Measurements from ENCODE around the gene PLA2G7.
"Not testable (repeated sequence)": the region's sequence is repeated elsewhere in the genome, so short reads cannot be mapped to it uniquely, and the experiment has no call there.

Gene PLA2G7

GRCh38 chr6:46746696-46747095 is 11.5 kb upstream of the PLA2G7 start, which contains the start of gene ANKRD66:
Gene ANKRD66, plus strand, starts transcription at chr6:46746933. Its CDS starts 5,016 bp downstream, at chr6:46751949.
- no peak for DNase-seq

- DNase-seq: no peak
Measured at GRCh38 chr6:46745973-46746372, 10.8 kb upstream of the PLA2G7 start.

DNA sequence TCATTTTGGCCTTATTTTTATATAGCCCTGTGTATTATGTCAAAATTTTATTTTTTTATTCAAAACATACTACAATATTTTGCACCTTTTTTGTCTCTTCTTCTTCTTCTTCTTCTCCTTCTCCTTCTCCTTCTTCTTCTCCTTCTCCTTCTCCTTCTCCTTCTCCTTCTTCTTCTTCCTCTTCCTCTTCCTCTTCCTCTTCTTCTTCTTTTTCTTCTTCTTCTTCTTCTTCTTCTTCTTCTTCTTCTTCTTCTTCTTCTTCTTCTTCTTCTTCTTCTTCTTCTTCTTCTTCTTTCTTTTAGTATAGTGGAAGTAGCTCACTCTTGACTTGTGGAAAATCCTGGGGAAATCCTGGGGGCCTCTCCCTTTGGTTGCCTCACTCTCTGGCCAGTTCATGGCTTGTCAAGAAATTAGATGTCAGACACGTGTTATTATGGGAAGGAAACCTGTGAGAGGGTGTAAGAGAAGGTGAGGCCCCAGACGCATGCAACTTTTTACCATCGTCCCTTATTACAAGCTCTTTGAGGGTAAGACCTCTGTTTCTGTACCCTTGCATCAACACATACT is 9.1 kb upstream of the PLA2G7 start:
- DNase-seq: not testable (repeated sequence)

GRCh38 chr6:46743425-46744158 is 8.4 kb upstream of the PLA2G7 start:
- DNase-seq: no peak

DNA sequence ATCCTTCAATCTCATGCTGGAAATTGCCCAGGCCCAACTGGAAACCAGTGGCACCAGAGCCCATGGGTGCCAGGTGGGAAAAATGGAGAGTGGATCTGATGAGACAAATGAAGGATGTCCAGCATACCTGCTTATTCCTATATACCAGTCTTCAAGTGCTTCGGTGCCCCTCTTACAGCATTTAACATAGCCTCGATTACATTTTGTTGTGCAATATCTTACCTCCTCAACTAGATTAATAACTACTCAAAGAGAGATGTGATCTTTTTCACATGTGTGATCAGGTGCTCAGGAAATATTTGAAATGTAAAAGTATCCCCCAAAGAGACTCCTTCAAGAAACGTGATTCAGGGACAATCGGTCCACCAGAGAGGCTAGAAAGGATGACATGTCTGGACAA is 6.7 kb upstream of the PLA2G7 start:
- DNase-seq: no peak

GRCh38 chr6:46741482-46741881 is 6.3 kb upstream of the PLA2G7 start:
- no peak for DNase-seq

- no peak for DNase-seq
Measured at GRCh38 chr6:46736906-46737305, 1.7 kb upstream of the PLA2G7 start.

DNA sequence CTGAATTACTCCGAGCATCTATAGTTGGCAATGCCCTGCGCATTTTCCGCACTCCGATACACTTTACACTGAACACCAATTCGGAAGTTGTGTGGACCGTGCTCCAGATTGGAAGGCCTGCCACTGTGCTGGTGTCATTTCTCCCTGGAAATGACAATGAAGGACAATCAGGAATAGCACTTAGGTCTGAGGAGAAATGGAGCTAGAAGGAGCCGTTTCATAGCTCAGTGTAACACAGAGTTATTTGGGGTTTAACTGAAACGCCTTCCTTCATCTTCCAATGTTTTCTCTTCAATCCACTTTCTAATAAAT is 501 bp upstream of the PLA2G7 start:
- no peak for DNase-seq

GRCh38 chr6:46733341-46733801 is 1.8 kb downstream of the PLA2G7 start:
- no peak for DNase-seq

DNA sequence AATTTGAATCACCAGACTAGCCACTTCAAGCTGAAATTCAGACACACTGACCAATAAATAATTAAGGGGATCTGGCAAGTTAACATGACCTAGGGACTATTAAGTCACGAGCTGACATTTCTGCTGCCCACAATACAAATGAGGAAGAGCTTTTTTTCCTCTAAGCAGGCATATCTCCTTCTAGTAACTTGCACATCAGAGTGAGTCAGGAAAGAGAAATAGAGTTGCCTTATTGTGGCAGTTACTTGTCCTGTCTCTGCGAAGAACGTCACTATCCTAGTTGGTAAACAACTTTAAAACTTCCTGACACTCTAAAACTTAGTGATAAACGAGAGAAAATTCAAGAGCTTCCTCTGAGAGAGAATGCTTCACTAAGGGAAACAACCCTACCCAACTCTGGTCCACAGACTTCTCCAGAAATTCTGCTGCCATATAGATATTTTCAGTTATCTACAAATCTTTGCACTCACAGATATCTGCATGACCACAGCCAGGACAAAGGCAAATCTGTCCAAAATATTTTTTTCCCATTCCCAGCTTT is 4.2 kb downstream of the PLA2G7 start:
- DNase-seq: no peak

DNA sequence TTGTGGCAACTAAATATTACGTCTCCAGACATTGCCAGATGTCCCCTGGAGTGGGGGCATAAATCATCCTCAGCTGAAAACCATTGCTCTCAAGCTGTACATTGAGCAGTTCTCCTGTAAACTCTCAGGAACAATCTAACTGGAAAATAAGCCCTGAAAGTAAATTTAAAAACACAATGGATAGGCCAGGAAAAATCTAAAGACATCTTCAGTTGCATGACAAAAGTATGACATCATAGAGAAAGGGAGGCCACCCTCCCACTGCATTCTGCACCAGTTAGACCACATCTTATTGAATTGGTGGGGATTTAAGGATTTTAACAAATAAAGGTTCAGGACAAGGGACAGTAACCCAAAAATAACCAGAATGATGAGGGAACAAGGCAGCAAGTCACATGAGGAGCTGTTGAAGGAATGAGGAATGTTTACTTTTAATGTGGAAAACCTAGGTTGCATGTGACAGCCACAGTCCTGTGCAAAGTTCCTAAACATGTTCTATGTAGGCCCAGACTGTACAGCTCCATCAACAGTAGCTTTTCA is 5.3 kb downstream of the PLA2G7 start:
- no peak for DNase-seq

- DNase-seq: no peak
Measured at GRCh38 chr6:46720401-46720800, 14.8 kb downstream of the PLA2G7 start.

DNA sequence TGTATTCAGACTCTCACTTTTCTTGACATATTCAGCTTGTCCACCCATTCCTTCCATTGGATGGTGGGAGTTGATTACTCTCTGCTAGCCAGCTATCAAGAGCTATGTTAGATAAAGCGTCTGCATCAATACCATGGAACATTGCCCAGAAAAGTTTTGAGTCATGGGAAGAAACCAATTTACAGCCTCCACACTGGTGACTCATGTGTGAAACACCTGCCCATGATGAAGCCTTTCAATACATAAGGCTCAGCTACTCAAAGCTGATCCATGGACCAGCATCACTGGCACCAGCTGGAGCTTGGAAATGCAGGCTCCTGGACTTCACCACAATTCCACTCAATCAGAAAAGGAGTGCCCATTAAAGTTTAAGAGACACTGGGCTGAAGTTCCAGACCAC is 16.1 kb downstream of the PLA2G7 start:
- no peak for DNase-seq

DNA sequence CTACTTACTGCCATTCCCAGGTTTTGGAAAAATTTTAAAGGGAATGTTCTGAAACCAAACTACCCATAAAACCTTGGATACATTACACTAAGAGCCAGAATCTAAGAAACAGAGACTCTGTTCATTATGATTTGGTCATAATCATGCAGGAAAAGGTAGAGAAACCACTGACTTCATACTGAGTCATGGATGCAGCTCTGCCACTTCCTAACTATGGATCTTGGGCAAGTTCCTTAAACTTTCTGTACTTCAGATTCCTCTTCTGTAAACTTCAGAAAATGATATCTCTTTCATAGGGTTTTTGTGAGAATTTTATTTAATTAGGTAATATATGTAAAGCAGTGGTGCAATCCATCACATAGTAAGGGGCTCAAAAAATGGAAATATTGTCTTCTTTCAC is 20.0 kb downstream of the PLA2G7 start:
- DNase-seq: no peak

- no peak for DNase-seq
Measured at GRCh38 chr6:46711491-46711890, 23.7 kb downstream of the PLA2G7 start.

DNA sequence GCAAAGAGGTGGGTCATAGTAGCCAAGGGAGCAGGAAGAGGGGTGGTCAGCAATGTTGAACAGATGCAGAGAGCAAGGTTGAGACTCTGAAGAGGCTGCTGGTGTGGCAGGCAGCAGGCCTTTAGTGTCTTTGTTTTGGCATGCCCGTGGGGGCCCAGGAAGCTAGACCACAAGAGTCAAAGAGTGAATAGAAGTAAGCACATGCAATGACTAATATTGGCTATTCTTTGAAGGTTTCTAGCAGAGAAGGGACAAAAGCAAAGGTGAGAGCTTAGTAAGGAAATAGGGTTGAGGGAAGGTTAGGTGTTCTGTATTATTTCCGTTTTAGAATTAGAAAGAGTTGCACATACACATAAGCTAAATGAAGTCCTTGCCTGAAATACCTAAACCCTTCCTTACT is 28.7 kb downstream of the PLA2G7 start:
- DNase-seq: no peak

GRCh38 chr6:46704562-46704961 is 30.6 kb downstream of the PLA2G7 start:
- DNase-seq: no peak

- no peak for DNase-seq
Measured at GRCh38 chr6:46699970-46700369, 35.2 kb downstream of the PLA2G7 start.

GRCh38 chr6:46690911-46691451 is 44.2 kb downstream of the PLA2G7 start:
- DNase-seq: no peak

DNA sequence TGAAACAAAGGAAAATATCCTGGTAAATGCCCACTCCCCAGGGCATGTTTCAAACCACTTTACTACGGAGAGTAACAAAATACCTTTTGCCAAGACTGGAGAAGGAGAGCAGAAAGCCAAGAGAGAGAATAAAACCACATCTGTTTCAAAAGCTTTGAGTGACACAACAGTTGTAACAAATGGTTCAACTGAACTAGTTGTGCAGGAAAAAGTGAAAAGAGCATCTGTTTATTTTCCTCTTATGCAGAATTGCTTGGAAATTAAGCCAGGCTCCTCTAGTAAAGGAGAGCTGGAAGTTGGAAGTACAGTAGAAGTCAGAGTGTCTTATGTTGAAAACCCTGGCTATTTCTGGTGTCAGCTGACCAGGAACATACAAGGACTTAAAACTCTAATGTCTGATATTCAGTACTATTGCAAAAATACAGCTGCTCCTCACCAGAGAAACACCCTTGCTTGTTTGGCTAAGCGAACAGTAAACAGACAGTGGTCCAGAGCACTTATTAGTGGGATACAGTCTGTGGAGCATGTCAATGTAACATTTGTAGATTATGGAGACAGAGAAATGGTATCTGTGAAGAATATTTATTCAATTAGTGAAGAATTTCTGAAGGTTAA is 44.9 kb downstream of the PLA2G7 start:
- no peak for DNase-seq

DNA sequence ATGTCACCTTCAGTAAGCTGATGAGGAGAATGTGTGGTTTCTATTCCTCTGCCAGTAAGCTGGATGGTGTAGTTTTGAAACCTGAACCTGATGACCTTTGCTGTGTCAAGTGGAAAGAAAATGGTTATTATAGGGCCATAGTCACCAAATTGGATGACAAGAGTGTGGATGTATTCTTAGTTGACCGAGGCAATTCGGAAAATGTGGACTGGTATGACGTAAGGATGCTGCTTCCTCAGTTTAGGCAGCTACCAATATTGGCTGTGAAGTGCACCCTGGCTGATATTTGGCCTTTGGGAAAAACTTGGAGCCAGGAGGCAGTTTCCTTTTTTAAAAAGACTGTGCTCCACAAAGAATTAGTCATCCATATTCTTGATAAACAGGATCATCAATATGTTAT is 45.5 kb downstream of the PLA2G7 start:
- no peak for DNase-seq

- DNase-seq: no peak
Measured at GRCh38 chr6:46688966-46689335, 46.2 kb downstream of the PLA2G7 start.

DNA sequence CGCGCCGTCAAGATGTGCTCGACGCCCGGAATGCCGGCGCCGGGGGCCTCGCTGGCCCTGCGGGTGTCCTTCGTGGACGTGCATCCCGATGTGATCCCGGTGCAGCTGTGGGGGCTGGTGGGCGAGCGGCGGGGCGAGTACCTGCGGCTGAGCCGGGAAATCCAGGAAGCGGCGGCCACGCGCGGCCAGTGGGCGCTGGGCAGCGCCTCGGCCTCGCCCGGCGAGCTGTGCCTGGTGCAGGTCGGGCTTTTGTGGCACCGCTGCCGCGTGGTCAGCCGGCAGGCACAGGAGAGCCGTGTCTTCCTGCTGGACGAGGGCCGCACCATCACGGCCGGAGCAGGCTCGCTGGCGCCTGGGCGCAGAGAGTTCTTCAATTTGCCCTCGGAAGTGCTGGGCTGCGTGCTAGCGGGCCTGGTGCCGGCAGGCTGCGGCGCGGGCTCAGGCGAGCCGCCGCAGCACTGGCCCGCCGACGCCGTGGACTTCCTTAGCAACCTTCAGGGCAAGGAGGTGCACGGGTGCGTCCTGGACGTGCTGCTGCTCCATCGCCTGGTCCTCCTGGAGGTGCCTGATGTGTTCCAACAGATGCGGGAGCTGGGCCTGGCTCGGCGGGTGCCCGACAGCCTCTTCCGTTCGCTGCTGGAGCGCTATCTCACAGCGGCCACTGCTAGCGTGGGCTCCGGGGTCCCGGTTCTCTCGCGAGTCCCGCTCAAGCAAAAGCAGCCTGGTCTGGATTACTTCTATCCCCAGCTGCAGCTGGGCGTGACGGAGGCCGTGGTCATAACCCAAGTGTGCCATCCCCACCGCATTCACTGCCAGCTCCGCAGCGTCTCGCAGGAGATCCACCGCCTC is 46.8 kb downstream of the PLA2G7 start:
- no peak for DNase-seq

Measured in activated effector memory CD4-positive, alpha-beta T cell treated with Interleukin-2 at 50 U/mL for 16 hours (primary cell).